SIG-M5 treated with dmso at 0.1 percent for 504 hours (cell line): ENCODE measurements around the gene MTA1.

ENCODE experiments used
- DNase-seq: peaks from one replicate; lab custom pipeline; 2025; ENCODE audit not compliant: unreplicated experiment; lab: John Stamatoyannopoulos, UW

MTA1 gene

GRCh38 chr14:105474483-105475268 is 55.0 kb downstream of the MTA1 start, which contains the start of gene CRIP2:
Gene CRIP2, plus strand, starts transcription at chr14:105474821. Its CDS starts 42 bp downstream, at chr14:105474863.
- no peak for DNase-seq

- DNase-seq, result no peak
Observed at GRCh38 chr14:105475269-105476096, 55.9 kb downstream of the MTA1 start.

GRCh38 chr14:105476097-105476830 is 56.6 kb downstream of the MTA1 start:
- DNase-seq, result no peak

GRCh38 chr14:105476831-105477659 is 57.4 kb downstream of the MTA1 start:
- DNase-seq, result no peak

- DNase-seq, result no peak
Observed at GRCh38 chr14:105477660-105478397, 58.2 kb downstream of the MTA1 start.

GRCh38 chr14:105478398-105479251 is 59.0 kb downstream of the MTA1 start:
- no peak for DNase-seq

- no peak for DNase-seq
Observed at GRCh38 chr14:105479431-105480158, 60.0 kb downstream of the MTA1 start.

- DNase-seq, result no peak
Observed at GRCh38 chr14:105480199-105480746, 60.6 kb downstream of the MTA1 start.

- peak; percentile 82 for DNase-seq
Observed at GRCh38 chr14:105480807-105481801, 61.5 kb downstream of the MTA1 start.

- peak; percentile 93 for DNase-seq
Observed at GRCh38 chr14:105481886-105482457, 62.3 kb downstream of the MTA1 start.

GRCh38 chr14:105482486-105483110 is 63.0 kb downstream of the MTA1 start:
- DNase-seq, result no peak

- DNase-seq, result no peak
Observed at GRCh38 chr14:105483300-105484068, 63.9 kb downstream of the MTA1 start.

- no peak for DNase-seq
Observed at GRCh38 chr14:105484069-105484996, 64.7 kb downstream of the MTA1 start.

- no peak for DNase-seq
Observed at GRCh38 chr14:105484997-105485393, 65.4 kb downstream of the MTA1 start.
